Measurements from ENCODE around the gene GGTA1.
A peak's percentile ranks its signal among the peaks of the same experiment; 100 is the strongest.
"Not testable (repeated sequence)": the region's sequence is repeated elsewhere in the genome, so short reads cannot be mapped to it uniquely, and the experiment has no call there.

Gene GGTA1

GRCh38 chr9:121455527-121456239 is 44.0 kb downstream of the GGTA1 start:
- DNase-seq = no peak

GRCh38 chr9:121454972-121455371 is 44.7 kb downstream of the GGTA1 start:
- no peak for DNase-seq

- DNase-seq = no peak
Measured at GRCh38 chr9:121453232-121453892, 46.3 kb downstream of the GGTA1 start.

- DNase-seq = no peak
Measured at GRCh38 chr9:121452085-121452484, 47.6 kb downstream of the GGTA1 start.

- no peak for DNase-seq
Measured at GRCh38 chr9:121451586-121451985, 48.1 kb downstream of the GGTA1 start.

GRCh38 chr9:121450241-121450640 is 49.4 kb downstream of the GGTA1 start:
- no peak for DNase-seq

GRCh38 chr9:121449786-121450185 is 49.9 kb downstream of the GGTA1 start:
- no peak for DNase-seq

GRCh38 chr9:121447321-121447834 is 52.3 kb downstream of the GGTA1 start:
- no peak for DNase-seq

GRCh38 chr9:121445986-121446385 is 53.7 kb downstream of the GGTA1 start:
- no peak for DNase-seq

- no peak for DNase-seq
Measured at GRCh38 chr9:121443981-121444380, 55.7 kb downstream of the GGTA1 start.

- DNase-seq = no peak
Measured at GRCh38 chr9:121441165-121441564, 58.5 kb downstream of the GGTA1 start.

- peak; percentile 3 for DNase-seq
Measured at GRCh38 chr9:121439711-121440664, 59.7 kb downstream of the GGTA1 start.

- DNase-seq = no peak
Measured at GRCh38 chr9:121439016-121439415, 60.6 kb downstream of the GGTA1 start.

- DNase-seq = no peak
Measured at GRCh38 chr9:121437891-121438290, 61.8 kb downstream of the GGTA1 start.

- DNase-seq = not testable (repeated sequence)
Measured at GRCh38 chr9:121437046-121437445, 62.6 kb downstream of the GGTA1 start.

GRCh38 chr9:121434969-121435368 is 64.7 kb downstream of the GGTA1 start:
- no peak for DNase-seq

- no peak for DNase-seq
Measured at GRCh38 chr9:121427899-121428298, 71.7 kb downstream of the GGTA1 start.

GRCh38 chr9:121424024-121424432 is 75.6 kb downstream of the GGTA1 start:
- DNase-seq = no peak

- no peak for DNase-seq
Measured at GRCh38 chr9:121411993-121412392, 87.7 kb downstream of the GGTA1 start.

- no peak for DNase-seq
Measured at GRCh38 chr9:121405899-121406298, 93.7 kb downstream of the GGTA1 start.

Measured in NCI-H526 treated with DMSO at 0.1 percent for 48 hours (cell line).